ENCODE data around the gene PPP1R14D. TPM values are rescaled to one million over a fixed set of nuclear protein-coding genes. Genes with fewer than 3 reads are reported as not detected.

Gene PPP1R14D
- total and polyA plus RNA-seq, 2 experiments from 2014 or later: not detected

- no peak for TF ChIP-seq ZNF462 (CRISPR knock-in tag; IDR thresholded peaks at IDR 0.05)
Observed at GRCh38 chr15:40815042-40815698, 13.3 kb downstream of the PPP1R14D start (continued).

GRCh38 chr15:40812721-40813425 lies 15.6 kb downstream of the PPP1R14D start:
- Histone ChIP-seq H3K36me3 (ENCODE audit: insufficient read depth) (no peaks in the 10 kb centered on the region), H3K4me2 (no peak overlapping the region), H3F3A (replicated peaks; ENCODE audit: low read depth) (0 out of 2 replicates have a peak, but pooled peaks cover 8% of the 10 kb centered on the region), H3K27me3 (ENCODE audit: insufficient read depth) (no peaks in the 10 kb centered on the region), H3K4me1 (ENCODE audit: insufficient read depth) (0 out of 2 replicates have a peak, but pooled peaks cover 2% of the 10 kb centered on the region), H4K20me1 (replicated peaks; ENCODE audit: insufficient read depth) (no peaks in the 10 kb centered on the region), H2AFZ (no peak overlapping the region), H3K4me3 (no peak overlapping the region), H3K9me2 (ENCODE audit: insufficient read depth) (no peaks in the 10 kb centered on the region), H3K27ac (ENCODE audit: low read depth) (no peak overlapping the region), H3K79me2 (replicated peaks; ENCODE audit: insufficient read depth) (no peaks in the 10 kb centered on the region)
- ATAC-seq (no peak), DNase-seq (ENCODE audit: low spot score) (no peak)
- peaks cover 6% of the 10 kb centered on the region; the same call in 1 of the 3 replicates for H3K36me3 Mint-ChIP-seq (ENCODE audit: low read depth)
- H3K4me3 Mint-ChIP-seq: no peak overlapping the region
- no peaks in the 10 kb centered on the region for H3K9me3 Mint-ChIP-seq
- peaks cover 9% of the 10 kb centered on the region for H3K27me3 Mint-ChIP-seq (ENCODE audit: insufficient read depth, low read depth, poor library complexity)
- H3K27ac Mint-ChIP-seq: no peak overlapping the region
- H3K4me1 Mint-ChIP-seq: peaks cover 10% of the 10 kb centered on the region
- TF ChIP-seq CTCF (conservative IDR thresholded peaks at IDR 0.05; ENCODE audit: low read depth in 2 of 2): no peak
- TF ChIP-seq REST (IDR thresholded peaks at IDR 0.05; ENCODE audit: unreplicated experiment): no peak
- TF ChIP-seq EZH2 (IDR thresholded peaks at IDR 0.05; ENCODE audit: low read depth, unreplicated experiment): no peak
- no peak for TF ChIP-seq STAT1 (IDR thresholded peaks at IDR 0.05; ENCODE audit: unreplicated experiment)
- TF ChIP-seq ZNF331 (CRISPR knock-in tag; IDR thresholded peaks at IDR 0.05; ENCODE audit: low read depth): no peak
- no peak for TF ChIP-seq NANOG (IDR thresholded peaks at IDR 0.05; ENCODE audit: borderline replicate concordance)
- no peak for TF ChIP-seq ZNF114 (CRISPR knock-in tag; IDR thresholded peaks at IDR 0.05)
- no peak for TF ChIP-seq ETS1 (IDR thresholded peaks at IDR 0.05)

All from GM23338 (cell line).